ENCODE data around the gene NEU2.

Gene NEU2

GRCh38 chr2:233036162-233036838 is 3.8 kb downstream of the NEU2 start:
- H3K9me3 Mint-ChIP-seq, result no peaks in the 10 kb centered on the region
- no peak overlapping the region for H3K4me3 Mint-ChIP-seq
- H3K4me1 Mint-ChIP-seq (ENCODE audit: low read depth), result peaks cover 5% of the 10 kb centered on the region
- H3K27me3 Mint-ChIP-seq, result no peaks in the 10 kb centered on the region
- no peaks in the 10 kb centered on the region for H3K36me3 Mint-ChIP-seq (ENCODE audit: low read depth)
- H3K27ac Mint-ChIP-seq, result no peak overlapping the region

DNA sequence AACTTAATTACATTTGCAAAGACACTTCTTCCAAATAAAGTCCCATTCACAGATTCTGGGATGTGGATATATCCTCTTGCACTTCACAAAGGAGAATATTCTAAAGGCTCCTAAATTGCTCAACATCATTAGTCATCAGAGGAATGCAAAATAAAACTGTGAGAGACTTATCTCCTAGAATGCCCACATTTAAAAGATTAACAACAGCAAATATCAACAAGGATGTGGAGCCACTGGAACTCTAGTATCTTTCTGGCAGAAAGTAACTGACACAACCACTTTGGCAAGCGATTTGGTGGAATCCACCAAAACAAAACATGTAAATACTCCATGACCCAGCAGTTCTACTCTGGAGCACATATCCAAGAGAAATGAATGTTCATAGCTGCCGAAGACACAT is 4.6 kb downstream of the NEU2 start:
- H3K27ac Mint-ChIP-seq, result no peak overlapping the region
- no peak overlapping the region for H3K4me3 Mint-ChIP-seq
- peaks cover 5% of the 10 kb centered on the region for H3K4me1 Mint-ChIP-seq (ENCODE audit: low read depth)
- no peaks in the 10 kb centered on the region for H3K9me3 Mint-ChIP-seq
- H3K36me3 Mint-ChIP-seq (ENCODE audit: low read depth), result no peaks in the 10 kb centered on the region
- H3K27me3 Mint-ChIP-seq, result no peaks in the 10 kb centered on the region

- no peak overlapping the region for H3K27ac Mint-ChIP-seq
- no peaks in the 10 kb centered on the region for H3K36me3 Mint-ChIP-seq (ENCODE audit: low read depth)
- H3K4me1 Mint-ChIP-seq (ENCODE audit: low read depth), result no peaks in the 10 kb centered on the region
- no peak overlapping the region for H3K4me3 Mint-ChIP-seq
- no peaks in the 10 kb centered on the region for H3K9me3 Mint-ChIP-seq
- no peaks in the 10 kb centered on the region for H3K27me3 Mint-ChIP-seq
Observed at GRCh38 chr2:233039212-233039845, 6.9 kb downstream of the NEU2 start.

- Mint-ChIP-seq H3K36me3 (ENCODE audit: low read depth) (no peaks in the 10 kb centered on the region), H3K4me1 (ENCODE audit: low read depth) (no peaks in the 10 kb centered on the region), H3K27me3 (no peaks in the 10 kb centered on the region), H3K9me3 (no peaks in the 10 kb centered on the region), H3K27ac (no peak overlapping the region), H3K4me3 (no peak overlapping the region)
Observed at GRCh38 chr2:233039846-233040530, 7.5 kb downstream of the NEU2 start.

- no peaks in the 10 kb centered on the region for H3K9me3 Mint-ChIP-seq
- H3K4me1 Mint-ChIP-seq (ENCODE audit: low read depth), result no peaks in the 10 kb centered on the region
- no peaks in the 10 kb centered on the region for H3K27me3 Mint-ChIP-seq
- no peak overlapping the region for H3K27ac Mint-ChIP-seq
- H3K4me3 Mint-ChIP-seq, result no peak overlapping the region
- H3K36me3 Mint-ChIP-seq (ENCODE audit: low read depth), result no peaks in the 10 kb centered on the region
Observed at GRCh38 chr2:233040571-233040970, 8.1 kb downstream of the NEU2 start.

DNA sequence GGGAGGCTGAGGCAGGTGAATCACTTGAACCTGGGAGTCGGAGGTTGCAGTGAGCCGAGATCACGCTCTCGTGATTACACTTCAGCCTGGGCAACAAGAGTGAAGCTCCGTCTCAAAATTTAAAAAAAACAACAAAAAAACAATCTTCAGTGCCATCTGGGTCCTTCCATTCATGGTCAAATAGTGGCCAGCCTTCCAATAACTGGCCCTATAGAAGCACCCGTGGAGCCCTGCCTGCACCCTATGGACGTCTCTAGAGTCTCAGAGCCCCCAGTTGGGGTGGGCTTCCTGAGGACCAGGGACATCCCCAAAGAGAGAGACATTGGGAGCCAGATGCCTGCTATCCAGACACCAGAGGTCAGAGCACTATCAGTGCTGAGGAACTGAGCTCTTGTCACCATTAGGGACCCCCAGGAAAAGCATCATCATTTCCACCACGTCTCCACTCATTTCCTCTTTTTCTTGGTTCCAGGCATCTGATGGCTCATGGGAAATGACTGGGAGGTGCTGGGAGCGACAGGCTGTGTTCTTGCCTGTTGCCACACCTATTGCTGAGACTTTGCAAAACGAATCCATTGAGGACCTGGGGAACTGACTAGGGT is 9.4 kb downstream of the NEU2 start:
- H3K36me3 Mint-ChIP-seq (ENCODE audit: low read depth), result no peaks in the 10 kb centered on the region
- no peaks in the 10 kb centered on the region for H3K4me1 Mint-ChIP-seq (ENCODE audit: low read depth)
- no peaks in the 10 kb centered on the region for H3K9me3 Mint-ChIP-seq
- no peaks in the 10 kb centered on the region for H3K27me3 Mint-ChIP-seq
- H3K27ac Mint-ChIP-seq, result no peak overlapping the region
- H3K4me3 Mint-ChIP-seq, result no peak overlapping the region

DNA sequence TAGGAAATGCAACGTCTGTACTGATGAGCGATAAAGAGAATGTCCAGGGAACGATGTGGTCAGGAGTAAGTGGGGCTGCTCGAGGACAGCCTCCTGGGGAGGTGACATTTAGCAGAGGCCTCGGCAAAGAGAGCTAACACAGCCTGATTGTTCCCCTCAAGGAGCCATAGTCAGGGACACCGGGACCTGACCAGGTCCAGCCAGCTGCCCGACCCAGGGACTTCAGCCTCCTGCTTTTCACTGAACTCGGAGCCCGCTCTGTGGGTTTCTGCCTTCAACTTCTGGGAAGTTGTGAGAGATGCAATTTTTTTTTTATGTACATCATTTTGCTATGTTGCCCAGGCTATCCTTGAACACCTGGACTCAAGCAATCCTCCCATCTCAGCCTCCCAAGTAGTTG is 10.1 kb downstream of the NEU2 start:
- Mint-ChIP-seq H3K4me1 (ENCODE audit: low read depth) (no peaks in the 10 kb centered on the region), H3K4me3 (no peak overlapping the region), H3K27ac (no peak overlapping the region), H3K9me3 (no peaks in the 10 kb centered on the region), H3K36me3 (ENCODE audit: low read depth) (no peaks in the 10 kb centered on the region), H3K27me3 (no peaks in the 10 kb centered on the region)

- no peaks in the 10 kb centered on the region for H3K9me3 Mint-ChIP-seq
- no peak overlapping the region for H3K4me3 Mint-ChIP-seq
- no peaks in the 10 kb centered on the region for H3K36me3 Mint-ChIP-seq (ENCODE audit: low read depth)
- H3K4me1 Mint-ChIP-seq (ENCODE audit: low read depth), result peaks cover 4% of the 10 kb centered on the region
- no peak overlapping the region for H3K27ac Mint-ChIP-seq
- no peaks in the 10 kb centered on the region for H3K27me3 Mint-ChIP-seq
Observed at GRCh38 chr2:233044974-233045605, 12.6 kb downstream of the NEU2 start.

DNA sequence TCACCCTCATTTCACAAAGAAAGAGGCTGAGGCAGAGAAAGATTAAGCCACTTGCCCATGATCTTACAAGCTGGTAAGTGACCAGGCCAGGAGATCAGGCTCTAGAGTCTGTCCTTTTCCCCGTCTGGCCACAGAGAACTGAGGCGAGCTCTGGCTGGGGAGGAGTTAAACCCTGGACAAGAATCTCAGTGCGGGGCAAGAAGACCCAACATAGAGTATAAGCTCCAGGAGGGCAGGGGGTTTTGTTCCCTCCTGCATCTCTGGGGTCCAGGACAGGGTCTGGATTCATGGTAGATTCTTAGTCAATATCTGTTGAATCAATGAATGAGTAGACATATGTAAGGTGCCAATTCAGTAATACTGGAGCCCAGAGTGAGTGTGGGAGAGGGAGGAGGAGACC is 14.7 kb downstream of the NEU2 start:
- Mint-ChIP-seq H3K27ac (no peak overlapping the region), H3K27me3 (no peaks in the 10 kb centered on the region), H3K4me1 (ENCODE audit: low read depth) (peaks cover 4% of the 10 kb centered on the region), H3K4me3 (no peak overlapping the region), H3K9me3 (no peaks in the 10 kb centered on the region), H3K36me3 (ENCODE audit: low read depth) (no peaks in the 10 kb centered on the region)

- Mint-ChIP-seq H3K27me3 (no peaks in the 10 kb centered on the region), H3K4me3 (no peak overlapping the region), H3K9me3 (no peaks in the 10 kb centered on the region), H3K4me1 (ENCODE audit: low read depth) (peaks cover 4% of the 10 kb centered on the region), H3K36me3 (ENCODE audit: low read depth) (no peaks in the 10 kb centered on the region), H3K27ac (peak overlapping the region; percentile 40)
Observed at GRCh38 chr2:233047667-233048066, 15.2 kb downstream of the NEU2 start.

DNA sequence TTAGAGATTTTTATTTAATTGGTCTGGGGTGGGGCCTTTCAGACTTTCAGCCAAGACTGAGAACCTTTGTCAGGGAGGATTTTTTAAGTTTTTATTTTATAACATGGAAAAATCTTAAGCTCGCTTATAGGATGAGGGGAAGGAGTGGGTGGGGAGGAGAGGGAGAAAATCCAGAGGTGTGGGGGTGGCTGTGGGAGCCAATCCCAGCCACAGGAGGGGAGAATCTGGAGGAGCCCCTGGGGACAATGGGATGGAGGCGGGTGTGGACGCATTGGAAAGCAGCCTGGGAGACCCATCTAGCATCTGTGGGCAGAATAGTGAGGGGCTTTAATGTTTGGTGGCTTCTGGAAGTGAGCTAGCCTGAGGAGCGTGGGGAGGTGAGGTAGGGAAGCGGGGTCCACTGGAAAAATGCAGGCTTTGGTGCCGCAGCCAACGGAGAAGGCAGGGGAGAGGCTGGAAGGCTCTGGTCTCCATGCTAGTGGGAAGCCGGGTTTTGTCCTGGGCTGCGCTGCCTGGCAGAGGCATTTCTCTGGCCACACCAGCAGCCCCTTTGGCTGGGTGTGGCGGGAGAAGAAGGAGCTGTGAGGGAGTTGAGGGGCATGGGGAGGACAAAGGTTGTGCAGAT is 16.2 kb downstream of the NEU2 start:
- no peaks in the 10 kb centered on the region for H3K9me3 Mint-ChIP-seq
- no peaks in the 10 kb centered on the region for H3K27me3 Mint-ChIP-seq
- peaks cover 5% of the 10 kb centered on the region for H3K4me1 Mint-ChIP-seq (ENCODE audit: low read depth)
- no peaks in the 10 kb centered on the region for H3K36me3 Mint-ChIP-seq (ENCODE audit: low read depth)
- no peak overlapping the region for H3K4me3 Mint-ChIP-seq
- H3K27ac Mint-ChIP-seq, result no peak overlapping the region

- no peaks in the 10 kb centered on the region for H3K9me3 Mint-ChIP-seq
- H3K4me3 Mint-ChIP-seq, result no peak overlapping the region
Observed at GRCh38 chr2:233049194-233049761, 16.8 kb downstream of the NEU2 start.

DNA sequence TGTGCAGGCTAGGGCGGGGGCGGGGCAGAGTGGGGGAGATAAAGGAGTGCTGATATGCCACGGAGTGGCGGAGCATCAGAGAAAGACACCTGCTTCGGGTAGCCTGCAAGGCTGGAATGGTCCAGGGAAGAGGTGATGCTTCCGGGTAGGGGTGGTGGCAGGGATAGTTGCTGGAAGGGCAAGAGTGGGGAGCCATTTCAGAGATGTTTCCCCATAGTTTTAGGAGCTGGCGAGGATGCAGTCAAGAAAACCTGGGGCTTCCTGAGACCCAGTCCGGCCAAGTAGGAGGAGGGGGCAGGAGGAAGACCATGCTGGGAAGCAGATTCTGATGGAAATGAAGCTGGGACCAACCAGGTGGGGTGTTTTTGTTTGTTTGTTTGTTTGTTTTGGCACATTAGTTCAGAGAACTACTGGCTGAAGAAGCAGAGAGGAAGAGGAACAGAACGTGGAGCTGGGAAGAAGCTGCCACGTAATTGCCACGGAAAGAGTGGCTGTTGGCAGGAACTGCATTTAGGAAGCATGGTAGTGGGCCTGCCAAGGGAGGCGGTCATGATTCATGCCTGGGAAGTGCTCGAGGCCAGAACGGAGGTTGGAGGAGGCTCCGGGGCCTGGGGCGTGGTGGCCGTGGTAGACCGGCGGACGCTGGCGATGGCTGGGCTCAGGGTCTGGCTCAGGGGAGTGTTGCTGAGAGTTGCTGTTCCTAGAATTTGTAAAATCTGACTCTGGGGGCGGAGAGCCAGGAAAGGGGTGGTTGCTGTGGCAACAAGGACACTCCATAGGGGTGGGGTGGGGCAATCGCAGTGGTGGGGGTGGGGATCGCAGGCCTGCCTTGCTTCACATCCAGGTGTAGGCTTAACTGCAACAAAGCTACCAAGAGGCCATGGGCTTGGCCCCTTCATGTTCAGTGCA is 19.0 kb downstream of the NEU2 start:
- Mint-ChIP-seq H3K27ac (no peak overlapping the region), H3K4me3 (no peak overlapping the region), H3K4me1 (ENCODE audit: low read depth) (peaks cover 10% of the 10 kb centered on the region), H3K27me3 (no peaks in the 10 kb centered on the region), H3K9me3 (no peaks in the 10 kb centered on the region), H3K36me3 (ENCODE audit: low read depth) (no peaks in the 10 kb centered on the region)

More at GRCh38 chr2:233049194-233049761, 16.8 kb downstream of the NEU2 start:
- Mint-ChIP-seq H3K4me1 (ENCODE audit: low read depth) (peaks cover 10% of the 10 kb centered on the region), H3K36me3 (ENCODE audit: low read depth) (no peaks in the 10 kb centered on the region), H3K27ac (no peak overlapping the region), H3K27me3 (no peaks in the 10 kb centered on the region)
